ENCODE results near the gene VSTM2L. TPM values are rescaled to one million over a fixed set of nuclear protein-coding genes. Genes with fewer than 3 reads are reported as not detected.

The VSTM2L gene
- total and polyA plus RNA-seq, 2 of the 13 experiments (the other 11 are each of a cell fraction or from before 2014, with no cell fraction given), result not detected

DNA sequence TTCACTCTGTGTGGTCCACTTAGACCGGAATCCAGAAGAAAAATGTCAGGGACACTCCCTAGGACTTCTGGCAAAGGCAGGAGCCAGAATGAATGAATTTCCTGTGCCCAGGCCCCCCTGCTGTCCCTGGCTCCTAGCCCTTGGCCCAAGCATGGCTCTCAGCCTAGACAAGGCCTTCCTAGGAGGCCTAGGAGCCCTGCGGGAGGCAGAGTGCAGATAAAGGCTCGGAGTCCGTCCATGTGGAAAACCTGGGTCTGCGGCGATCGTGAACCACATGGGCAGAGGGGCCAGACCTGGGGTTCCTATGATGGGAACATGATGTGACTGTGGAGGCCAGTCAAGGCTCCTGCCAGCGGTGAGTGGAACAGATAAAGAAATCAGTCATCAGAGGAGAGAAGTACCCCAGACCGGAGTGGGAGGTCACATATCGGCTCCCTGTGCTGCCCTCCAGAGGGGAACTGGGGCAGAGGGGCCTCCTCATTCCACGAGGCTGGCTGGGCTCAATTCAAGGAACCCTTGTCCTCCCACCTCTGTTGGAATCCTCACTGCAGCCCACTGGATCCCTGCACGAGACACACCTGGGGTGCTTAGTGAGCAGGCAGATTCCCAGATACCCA, 5.9 kb upstream of the VSTM2L start (continued):
- TF ChIP-seq AHDC1 (CRISPR knock-in tag; IDR thresholded peaks at IDR 0.05; ENCODE audit: borderline replicate concordance), result 0 out of 2 replicates have a peak, but pooled peaks have one; percentile 15
- TF ChIP-seq RXRA (CRISPR knock-in tag; IDR thresholded peaks at IDR 0.05), result 0 out of 2 replicates have a peak, but pooled peaks have one; percentile 28
- no peak for TF ChIP-seq ZNF333 (CRISPR knock-in tag; IDR thresholded peaks at IDR 0.05; ENCODE audit: borderline replicate concordance)
- no peak for TF ChIP-seq GATA4 (IDR thresholded peaks at IDR 0.05; ENCODE audit: borderline replicate concordance, low read depth)
- TF ChIP-seq HNF1B (CRISPR knock-in tag; IDR thresholded peaks at IDR 0.05), result peak; percentile 52; the same call in 1 of the 2 replicates
- TF ChIP-seq ZSCAN25 (CRISPR knock-in tag; IDR thresholded peaks at IDR 0.05), result 0 out of 2 replicates have a peak, but pooled peaks have one; percentile 20
- peak; percentile 87 for TF ChIP-seq RAD21 (CRISPR knock-in tag; IDR thresholded peaks at IDR 0.05)
- TF ChIP-seq, protein P1, sequence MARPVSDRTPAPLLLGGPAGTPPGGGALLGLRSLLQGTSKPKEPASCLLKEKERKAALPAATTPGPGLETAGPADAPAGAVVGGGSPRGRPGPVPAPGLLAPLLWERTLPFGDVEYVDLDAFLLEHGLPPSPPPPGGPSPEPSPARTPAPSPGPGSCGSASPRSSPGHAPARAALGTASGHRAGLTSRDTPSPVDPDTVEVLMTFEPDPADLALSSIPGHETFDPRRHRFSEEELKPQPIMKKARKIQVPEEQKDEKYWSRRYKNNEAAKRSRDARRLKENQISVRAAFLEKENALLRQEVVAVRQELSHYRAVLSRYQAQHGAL (CRISPR knock-in tag; IDR thresholded peaks at IDR 0.05; ENCODE audit: not compliant biosample characterization), result no peak
- peak; percentile 22 for TF ChIP-seq TEAD3 (CRISPR knock-in tag; optimal IDR thresholded peaks at IDR 0.05; ENCODE audit: borderline replicate concordance)
- no peak for TF ChIP-seq ZBTB7A (CRISPR knock-in tag; IDR thresholded peaks at IDR 0.05)
- TF ChIP-seq MYC (CRISPR knock-in tag; IDR thresholded peaks at IDR 0.05; ENCODE audit: borderline replicate concordance), result peak; percentile 60; the same call in 1 of the 2 replicates
- TF ChIP-seq STAG1 (CRISPR knock-in tag; IDR thresholded peaks at IDR 0.05), result peak; percentile 83
- TF ChIP-seq, protein P2, sequence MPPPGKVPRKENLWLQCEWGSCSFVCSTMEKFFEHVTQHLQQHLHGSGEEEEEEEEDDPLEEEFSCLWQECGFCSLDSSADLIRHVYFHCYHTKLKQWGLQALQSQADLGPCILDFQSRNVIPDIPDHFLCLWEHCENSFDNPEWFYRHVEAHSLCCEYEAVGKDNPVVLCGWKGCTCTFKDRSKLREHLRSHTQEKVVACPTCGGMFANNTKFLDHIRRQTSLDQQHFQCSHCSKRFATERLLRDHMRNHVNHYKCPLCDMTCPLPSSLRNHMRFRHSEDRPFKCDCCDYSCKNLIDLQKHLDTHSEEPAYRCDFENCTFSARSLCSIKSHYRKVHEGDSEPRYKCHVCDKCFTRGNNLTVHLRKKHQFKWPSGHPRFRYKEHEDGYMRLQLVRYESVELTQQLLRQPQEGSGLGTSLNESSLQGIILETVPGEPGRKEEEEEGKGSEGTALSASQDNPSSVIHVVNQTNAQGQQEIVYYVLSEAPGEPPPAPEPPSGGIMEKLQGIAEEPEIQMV (CRISPR knock-in tag; IDR thresholded peaks at IDR 0.05; ENCODE audit: low read depth), result 0 out of 2 replicates have a peak, but pooled peaks have one; percentile 32
- 0 out of 2 replicates have a peak, but pooled peaks have one; percentile 21 for TF ChIP-seq ZNF746 (CRISPR knock-in tag; IDR thresholded peaks at IDR 0.05)
- TF ChIP-seq HCFC1 (IDR thresholded peaks at IDR 0.05; ENCODE audit: low read depth, low read length), result no peak
- TF ChIP-seq SOX6 (IDR thresholded peaks at IDR 0.05), result no peak
- TF ChIP-seq SOX6 (CRISPR knock-in tag; IDR thresholded peaks at IDR 0.05), result peak; percentile 23; the same call in 1 of the 2 replicates
- TF ChIP-seq, protein P3, sequence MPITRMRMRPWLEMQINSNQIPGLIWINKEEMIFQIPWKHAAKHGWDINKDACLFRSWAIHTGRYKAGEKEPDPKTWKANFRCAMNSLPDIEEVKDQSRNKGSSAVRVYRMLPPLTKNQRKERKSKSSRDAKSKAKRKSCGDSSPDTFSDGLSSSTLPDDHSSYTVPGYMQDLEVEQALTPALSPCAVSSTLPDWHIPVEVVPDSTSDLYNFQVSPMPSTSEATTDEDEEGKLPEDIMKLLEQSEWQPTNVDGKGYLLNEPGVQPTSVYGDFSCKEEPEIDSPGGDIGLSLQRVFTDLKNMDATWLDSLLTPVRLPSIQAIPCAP (CRISPR knock-in tag; IDR thresholded peaks at IDR 0.05; ENCODE audit: low read depth), result no peak
- TF ChIP-seq IKZF4 (CRISPR knock-in tag; IDR thresholded peaks at IDR 0.05; ENCODE audit: borderline replicate concordance, low read depth, not compliant biosample characterization), result no peak

Measured in HepG2 (cell line).